Ectodermal cell (in vitro differentiated cells): Measurements from ENCODE around the gene PDE3B.

Source experiments
- H3K27ac ChIP-seq: 2 replicates; pipeline ENCODE4 v1.7.0; 2013; ENCODE audit warnings: mild to moderate bottlenecking, low read depth, low read length; ENCODE audit not compliant: insufficient read depth, poor library complexity, severe bottlenecking
- H3K27me3 ChIP-seq: 2 replicates; pipeline ENCODE4 v1.7.0; 2013; ENCODE audit warnings: mild to moderate bottlenecking, low read length; ENCODE audit not compliant: insufficient read depth, control insufficient read depth, poor library complexity, severe bottlenecking
- H3K36me3 ChIP-seq: one replicate; pipeline ENCODE4 v1.7.0; 2013; ENCODE audit warnings: low read length; ENCODE audit not compliant: control insufficient read depth, insufficient read depth
- H3K4me1 ChIP-seq: one replicate; pipeline ENCODE4 v1.7.0; 2013; ENCODE audit warnings: low read length; ENCODE audit not compliant: control insufficient read depth, insufficient read depth
- H3K4me3 ChIP-seq: 2 replicates; pipeline ENCODE4 v1.7.0; 2013; ENCODE audit warnings: low read depth, low read length, control low read depth; ENCODE audit not compliant: insufficient read depth
- H3K9me3 ChIP-seq: 2 replicates; pipeline ENCODE4 v1.7.0; 2013; ENCODE audit warnings: mild to moderate bottlenecking, low read length, moderate library complexity; ENCODE audit not compliant: control insufficient read depth
- WGBS, 2 experiments: methylation state at CpG; one replicate each; pipeline ENCODE4 v1.1.7; 2013; ENCODE audit warnings: missing lambda C conversion rate in 2 of 2; 5-methylcytosine and 5-hydroxymethylcytosine counted together

PDE3B gene

DNA sequence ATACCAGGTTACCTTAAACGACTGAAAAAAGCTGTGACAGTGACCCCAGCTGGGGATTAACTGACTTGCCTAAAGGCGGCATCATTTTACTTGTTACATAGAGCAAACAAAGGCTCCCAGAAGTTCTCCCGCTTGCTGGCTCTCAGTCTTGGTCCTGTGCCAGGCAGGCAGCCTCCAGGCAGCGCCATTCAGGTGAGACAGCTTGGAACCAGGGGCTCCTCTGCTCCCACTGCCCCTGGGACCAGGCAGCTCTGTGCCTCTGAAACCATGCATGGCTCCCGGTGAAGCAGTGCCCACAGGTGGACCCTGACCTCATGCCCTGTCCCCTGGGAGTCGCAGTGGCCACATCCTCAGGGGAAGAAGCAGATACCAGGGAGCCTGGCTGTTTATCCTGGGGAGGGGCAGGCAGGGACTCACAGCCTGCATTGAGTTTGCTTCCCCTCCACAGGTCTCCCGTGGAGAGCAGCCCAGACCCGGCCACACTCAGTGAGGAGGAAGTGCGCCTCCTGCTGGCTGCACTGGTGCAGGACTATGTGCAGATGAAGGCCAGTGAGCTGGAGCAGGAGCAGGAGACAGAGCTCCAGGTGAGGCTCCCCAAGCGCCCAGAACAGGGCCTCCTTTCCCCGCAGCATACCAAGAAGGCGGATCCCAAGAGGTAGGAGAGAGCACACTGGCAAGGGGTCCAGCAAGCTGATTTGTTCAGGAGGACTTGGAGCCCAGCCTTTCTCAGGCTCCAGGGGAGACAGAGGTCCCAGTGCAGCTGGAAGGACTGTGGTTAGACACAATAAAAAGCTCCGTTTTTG is 264.0 kb downstream of the PDE3B start:
- H3K27ac ChIP-seq, result no peak overlapping the region
- 55 to 56% methylated on average over 13 of the region's 13 CpGs for WGBS, 2 experiments
- no peaks in the 10 kb centered on the region for H3K4me1 ChIP-seq
- no peaks in the 10 kb centered on the region for H3K36me3 ChIP-seq
- no peaks in the 10 kb centered on the region for H3K9me3 ChIP-seq
- H3K4me3 ChIP-seq, result no peak overlapping the region
- no peaks in the 10 kb centered on the region for H3K27me3 ChIP-seq

GRCh38 chr11:14908214-14908880 is 264.7 kb downstream of the PDE3B start:
- Histone ChIP-seq H3K4me3 (no peak overlapping the region), H3K4me1 (no peaks in the 10 kb centered on the region), H3K9me3 (no peaks in the 10 kb centered on the region), H3K27me3 (no peaks in the 10 kb centered on the region), H3K36me3 (no peaks in the 10 kb centered on the region), H3K27ac (no peak overlapping the region)
- 61 to 66% methylated on average over 6 of the region's 6 CpGs for WGBS, 2 experiments

DNA sequence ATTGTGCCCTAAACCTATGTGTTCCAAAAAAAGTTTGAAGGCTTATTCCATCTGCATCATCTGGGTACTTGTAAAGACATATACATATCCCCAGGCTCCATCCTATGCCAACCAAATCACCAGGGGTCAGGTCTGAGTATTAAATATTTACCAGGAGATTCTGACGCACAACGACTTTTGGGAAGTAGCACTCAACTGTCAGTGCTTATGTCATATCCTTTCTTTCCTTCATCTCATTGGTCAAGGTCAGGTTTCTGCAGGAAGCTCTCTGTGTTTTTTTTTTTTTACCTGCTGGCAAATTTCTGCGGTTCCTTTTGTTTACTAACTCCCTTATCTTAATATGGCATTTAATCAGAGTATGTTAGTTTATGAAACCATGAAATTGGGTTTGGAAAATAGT is 270.9 kb downstream of the PDE3B start:
- Histone ChIP-seq H3K27me3 (no peaks in the 10 kb centered on the region), H3K4me3 (no peak overlapping the region), H3K27ac (no peak overlapping the region), H3K36me3 (no peaks in the 10 kb centered on the region), H3K9me3 (no peaks in the 10 kb centered on the region), H3K4me1 (no peaks in the 10 kb centered on the region)
- 86 to 96% methylated on average over 2 of the region's 3 CpGs for WGBS, 2 experiments

DNA sequence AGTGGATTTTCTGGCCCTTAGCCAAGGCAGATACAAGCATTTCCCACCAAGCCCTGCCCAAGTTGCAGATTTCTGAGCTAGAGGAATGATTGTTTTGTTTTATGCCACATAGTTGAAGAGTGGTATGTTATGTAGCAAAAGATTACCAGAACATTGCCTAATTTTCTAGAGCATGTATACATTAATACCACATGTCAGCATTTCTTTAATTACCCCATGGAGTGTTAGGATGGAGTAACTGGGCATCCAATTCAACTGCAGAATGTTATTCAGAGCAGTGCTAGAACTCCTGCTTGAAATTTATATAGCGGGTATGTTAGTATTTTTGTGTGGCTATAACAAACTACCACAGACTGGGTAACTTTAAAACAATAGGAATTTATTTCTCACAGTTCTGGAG is 272.8 kb downstream of the PDE3B start:
- 73 to 100% methylated on average over 1 of the region's 1 CpG for WGBS, 2 experiments
- no peaks in the 10 kb centered on the region for H3K27me3 ChIP-seq
- no peaks in the 10 kb centered on the region for H3K4me1 ChIP-seq
- no peak overlapping the region for H3K27ac ChIP-seq
- H3K4me3 ChIP-seq, result no peak overlapping the region
- no peaks in the 10 kb centered on the region for H3K9me3 ChIP-seq
- no peaks in the 10 kb centered on the region for H3K36me3 ChIP-seq
